Liver (tissue), 9 donors: ENCODE results near the gene PSRC1. TPM values are rescaled to one million over a fixed set of nuclear protein-coding genes. Genes with fewer than 3 reads are reported as not detected.

Source experiments
- DNase-seq: peaks from one replicate; pipeline ENCODE4 v3.0.0-alpha.2; 2017; ENCODE audit warnings: low spot score
- H3K27ac ChIP-seq, 2 donors: one replicate each; pipeline ENCODE4 v1.7.0; 2013; ENCODE audit warnings: inconsistent platforms in 2 of 2, low read length in 2 of 2, control low read depth in 1 of 2, low read depth in 1 of 2, mild to moderate bottlenecking in 1 of 2
- H3K27me3 ChIP-seq, 4 donors: one replicate each; pipeline versions ENCODE4 v1.6.1 to v1.7.0; 2013; ENCODE audit warnings: low read length in 3 of 4, inconsistent platforms in 1 of 4, mild to moderate bottlenecking in 1 of 4, moderate library complexity in 1 of 4; ENCODE audit not compliant: control insufficient read depth in 4 of 4, insufficient read depth in 4 of 4
- H3K36me3 ChIP-seq, 4 donors: one replicate each; pipeline versions ENCODE4 v1.6.1 to v1.7.0; 2013; ENCODE audit warnings: low read length in 3 of 4, mild to moderate bottlenecking in 3 of 4, low read depth in 1 of 4, moderate library complexity in 1 of 4; ENCODE audit not compliant: control insufficient read depth in 4 of 4, insufficient read depth in 3 of 4
- H3K4me1 ChIP-seq, 4 donors: one replicate each; pipeline versions ENCODE4 v1.6.1 to v1.7.0; 2013; ENCODE audit warnings: low read length in 3 of 4, mild to moderate bottlenecking in 3 of 4, moderate library complexity in 1 of 4; ENCODE audit not compliant: control insufficient read depth in 4 of 4, insufficient read depth in 4 of 4
- H3K4me3 ChIP-seq, 3 donors: one replicate each; pipeline versions ENCODE4 v1.6.1 to v1.7.0; 2013; ENCODE audit warnings: low read length in 3 of 3, control low read depth in 1 of 3, low read depth in 1 of 3, mild to moderate bottlenecking in 1 of 3
- H3K9ac ChIP-seq, 2 donors: one replicate each; pipeline ENCODE4 v1.7.0; 2013; ENCODE audit warnings: low read length in 2 of 2, mild to moderate bottlenecking in 2 of 2, moderate library complexity in 2 of 2, control low read depth in 1 of 2, low read depth in 1 of 2
- H3K9me3 ChIP-seq, 4 donors: one replicate each; pipeline versions ENCODE4 v1.6.1 to v1.7.0; 2013; ENCODE audit warnings: low read length in 3 of 4; ENCODE audit not compliant: control insufficient read depth in 4 of 4
- FOXA1 ChIP-seq: IDR thresholded peaks from 2 replicates; pipeline ENCODE4 v1.6.1; 2016; ENCODE audit warnings: antibody characterized with exemption
- FOXA2 ChIP-seq: IDR thresholded peaks from 2 replicates; pipeline ENCODE4 v1.6.1; 2016; ENCODE audit warnings: antibody characterized with exemption
- HNF4A ChIP-seq, 2 donors: conservative IDR thresholded peaks; 2 replicates each; pipeline ENCODE4 v1.6.1; 2016; ENCODE audit warnings: antibody characterized with exemption in 2 of 2, mild to moderate bottlenecking in 2 of 2
- HNF4G ChIP-seq: IDR thresholded peaks from 2 replicates; pipeline ENCODE4 v1.6.1; 2016; ENCODE audit warnings: antibody characterized with exemption
- JUND ChIP-seq, 2 donors: IDR thresholded peaks; 2 replicates each; pipeline ENCODE4 v1.6.1; 2016; ENCODE audit warnings: antibody characterized with exemption in 2 of 2
- RAD21 ChIP-seq, 2 donors: IDR thresholded peaks; 2 replicates each; pipeline ENCODE4 v1.6.1; 2016; ENCODE audit warnings: antibody characterized with exemption in 2 of 2, mild to moderate bottlenecking in 2 of 2
- RXRA ChIP-seq, 2 donors: IDR thresholded peaks; 2 replicates each; pipeline ENCODE4 v1.6.1; 2017 to 2018; ENCODE audit warnings: antibody characterized with exemption in 2 of 2, mild to moderate bottlenecking in 1 of 2
- SP1 ChIP-seq: IDR thresholded peaks from 2 replicates; pipeline ENCODE4 v1.6.1; 2018; ENCODE audit warnings: antibody characterized with exemption, mild to moderate bottlenecking
- YY1 ChIP-seq: IDR thresholded peaks from 2 replicates; pipeline ENCODE4 v1.6.1; 2016; ENCODE audit warnings: antibody characterized with exemption, mild to moderate bottlenecking
- WGBS: extraction: QIAGEN DNeasy Blood & Tissue Kit; methylation state at CpG from one replicate; pipeline ENCODE4 v1.1.7; 2013; 5-methylcytosine and 5-hydroxymethylcytosine counted together
- polyA plus RNA-seq, 2 donors: library from polyadenylated mRNA; stranded (reverse) in 1 of 2; unstranded in 1 of 2; fragments of 200-250 nt in 1 of 2; fragments of >200 nt in 1 of 2; fragmentation: Nextera tagmentation in 1 of 2; extraction: Ambion mirVana in 1 of 2; gene quantifications; one replicate each; pipeline versions ENCODE4 v1.2.1 to v1.2.3, GENCODE V29; 2013 to 2015
- total RNA-seq, 2 donors: library from RNA; depleted of rRNA; stranded (reverse); fragments of >200 nt; gene quantifications; one replicate each; pipeline ENCODE4 v1.2.3, GENCODE V29; 2014
- TF ChIP-seq, protein P1 (sequence below): fragments of 150-350 bp; IDR thresholded peaks from 2 replicates; pipeline ENCODE4 v1.5.1; 2017; ENCODE audit warnings: improper control_type of control experiment, low read depth, low read length; ENCODE audit not compliant: missing input control
- TF ChIP-seq, protein P2 (sequence below): IDR thresholded peaks from 2 replicates; pipeline ENCODE4 v1.6.1; 2016; ENCODE audit warnings: antibody characterized with exemption
- TF ChIP-seq, protein P3 (sequence below): IDR thresholded peaks from 2 replicates; pipeline ENCODE4 v1.6.1; 2016; ENCODE audit warnings: antibody characterized with exemption, mild to moderate bottlenecking
- donor health status: healthy.
- donor health status: healthy.
- donor health status: healthy.
- donor health status: healthy.
- donor health status: healthy.

PSRC1 gene
- total and polyA plus RNA-seq, 4 donors, result 0.25 to 2.6 (median 1.1) TPM

DNA sequence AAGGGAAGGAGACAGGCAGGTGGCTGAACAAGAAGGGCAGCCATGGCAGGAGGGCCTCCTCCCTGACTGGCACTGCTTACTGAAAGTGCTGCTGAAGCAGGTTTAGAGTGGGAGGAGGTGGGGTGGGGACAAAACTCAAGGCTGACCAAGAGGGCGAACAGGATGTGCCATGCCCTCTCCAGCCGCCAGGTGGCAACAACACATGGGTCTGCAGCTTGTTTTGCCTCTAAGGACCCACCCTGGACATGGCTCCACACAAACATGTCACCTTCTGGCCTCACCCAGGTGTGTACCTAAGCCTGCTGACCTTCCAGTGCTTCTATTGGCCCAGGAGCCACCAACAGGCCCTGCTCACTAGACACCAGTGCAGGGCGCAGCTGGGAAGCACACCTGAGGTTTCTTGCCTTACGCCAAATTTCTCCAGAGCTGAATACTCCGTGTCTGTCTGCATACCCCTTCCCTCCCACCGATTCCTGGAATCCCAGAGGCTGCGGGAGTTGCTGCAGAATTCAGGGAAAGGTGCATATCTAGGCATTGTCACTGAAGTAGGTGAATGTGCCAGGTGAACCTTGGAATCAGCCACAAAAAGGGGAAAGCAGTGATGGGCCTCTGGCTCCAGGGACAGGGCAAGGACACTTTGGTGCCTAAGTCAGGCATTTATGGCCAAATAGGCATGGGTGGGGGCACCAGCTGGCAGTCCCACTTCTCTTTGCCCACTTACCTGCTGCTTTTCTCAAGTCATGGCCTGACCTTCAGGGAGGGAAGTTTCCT lies 5.3 kb downstream of the PSRC1 start:
- H3K27me3 ChIP-seq, result no peaks in the 10 kb centered on the region
- no peak overlapping the region for H3K9ac ChIP-seq
- H3K36me3 ChIP-seq, result no peaks in the 10 kb centered on the region
- peak; percentile 78 to 96 for TF ChIP-seq RAD21 (IDR thresholded peaks at IDR 0.05)
- TF ChIP-seq, protein P1, sequence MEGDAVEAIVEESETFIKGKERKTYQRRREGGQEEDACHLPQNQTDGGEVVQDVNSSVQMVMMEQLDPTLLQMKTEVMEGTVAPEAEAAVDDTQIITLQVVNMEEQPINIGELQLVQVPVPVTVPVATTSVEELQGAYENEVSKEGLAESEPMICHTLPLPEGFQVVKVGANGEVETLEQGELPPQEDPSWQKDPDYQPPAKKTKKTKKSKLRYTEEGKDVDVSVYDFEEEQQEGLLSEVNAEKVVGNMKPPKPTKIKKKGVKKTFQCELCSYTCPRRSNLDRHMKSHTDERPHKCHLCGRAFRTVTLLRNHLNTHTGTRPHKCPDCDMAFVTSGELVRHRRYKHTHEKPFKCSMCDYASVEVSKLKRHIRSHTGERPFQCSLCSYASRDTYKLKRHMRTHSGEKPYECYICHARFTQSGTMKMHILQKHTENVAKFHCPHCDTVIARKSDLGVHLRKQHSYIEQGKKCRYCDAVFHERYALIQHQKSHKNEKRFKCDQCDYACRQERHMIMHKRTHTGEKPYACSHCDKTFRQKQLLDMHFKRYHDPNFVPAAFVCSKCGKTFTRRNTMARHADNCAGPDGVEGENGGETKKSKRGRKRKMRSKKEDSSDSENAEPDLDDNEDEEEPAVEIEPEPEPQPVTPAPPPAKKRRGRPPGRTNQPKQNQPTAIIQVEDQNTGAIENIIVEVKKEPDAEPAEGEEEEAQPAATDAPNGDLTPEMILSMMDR, result peak; percentile 90
- TF ChIP-seq HNF4A (conservative IDR thresholded peaks at IDR 0.05), result peak; percentile 25 to 50
- peak; percentile 34 for TF ChIP-seq HNF4G
- peak in 1 of 2 donors; percentile 28 for TF ChIP-seq RXRA (IDR thresholded peaks at IDR 0.05)
- peak; percentile 44 for TF ChIP-seq SP1
- no peak for TF ChIP-seq JUND (IDR thresholded peaks at IDR 0.05)
- no peak for TF ChIP-seq YY1
- WGBS, result 47% methylated on average over 7 of the region's 7 CpGs
- no peaks in the 10 kb centered on the region for H3K9me3 ChIP-seq
- H3K4me3 ChIP-seq, result no peak overlapping the region
- H3K27ac ChIP-seq, result peak overlapping the region; percentile 33 to 39
- DNase-seq, result peak; percentile 85
- H3K4me1 ChIP-seq, result peaks cover 4 to 48% (median 35%) of the 10 kb centered on the region in 4 donors

DNA sequence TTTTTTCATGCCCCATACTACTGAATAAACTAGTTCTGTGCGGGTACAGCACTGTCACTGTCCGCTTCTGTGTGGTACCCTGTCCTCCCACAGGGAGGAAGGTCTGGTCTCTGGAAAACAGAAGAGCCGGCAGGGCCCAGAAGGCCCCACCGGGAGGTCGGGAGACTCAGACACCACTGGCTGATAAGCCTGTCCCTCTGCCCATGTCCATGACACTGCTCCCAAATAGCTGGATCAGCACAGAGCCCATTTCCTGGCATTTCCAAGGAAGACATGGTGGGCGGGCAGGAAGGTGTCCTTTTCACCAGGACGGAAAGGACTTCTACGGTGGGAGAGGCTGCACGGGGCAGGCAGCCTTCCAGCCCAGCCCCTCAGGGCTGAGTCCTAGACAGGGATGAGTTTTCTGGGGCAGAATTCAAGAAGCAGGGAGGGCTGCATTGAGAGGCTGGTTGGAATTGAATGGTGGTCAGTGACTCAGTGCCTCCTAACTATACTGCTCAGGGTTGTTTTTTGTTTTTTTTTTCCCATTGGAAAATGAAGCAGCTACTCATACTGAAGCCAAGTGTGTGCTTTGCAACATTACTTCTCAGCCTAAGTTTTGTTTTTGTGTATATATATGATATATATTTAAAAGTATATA lies 7.1 kb downstream of the PSRC1 start:
- no peak overlapping the region for H3K9ac ChIP-seq
- H3K27ac ChIP-seq, result no peak overlapping the region
- H3K9me3 ChIP-seq, result no peaks in the 10 kb centered on the region
- WGBS, result 80% methylated on average over 9 of the region's 9 CpGs
- H3K27me3 ChIP-seq, result no peaks in the 10 kb centered on the region
- DNase-seq, result no peak
- TF ChIP-seq, protein P2, sequence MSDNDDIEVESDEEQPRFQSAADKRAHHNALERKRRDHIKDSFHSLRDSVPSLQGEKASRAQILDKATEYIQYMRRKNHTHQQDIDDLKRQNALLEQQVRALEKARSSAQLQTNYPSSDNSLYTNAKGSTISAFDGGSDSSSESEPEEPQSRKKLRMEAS, result no peak
- no peaks in the 10 kb centered on the region for H3K36me3 ChIP-seq
- peaks cover 4 to 39% (median 28%) of the 10 kb centered on the region in 4 donors for H3K4me1 ChIP-seq
- H3K4me3 ChIP-seq, result no peak overlapping the region

DNA sequence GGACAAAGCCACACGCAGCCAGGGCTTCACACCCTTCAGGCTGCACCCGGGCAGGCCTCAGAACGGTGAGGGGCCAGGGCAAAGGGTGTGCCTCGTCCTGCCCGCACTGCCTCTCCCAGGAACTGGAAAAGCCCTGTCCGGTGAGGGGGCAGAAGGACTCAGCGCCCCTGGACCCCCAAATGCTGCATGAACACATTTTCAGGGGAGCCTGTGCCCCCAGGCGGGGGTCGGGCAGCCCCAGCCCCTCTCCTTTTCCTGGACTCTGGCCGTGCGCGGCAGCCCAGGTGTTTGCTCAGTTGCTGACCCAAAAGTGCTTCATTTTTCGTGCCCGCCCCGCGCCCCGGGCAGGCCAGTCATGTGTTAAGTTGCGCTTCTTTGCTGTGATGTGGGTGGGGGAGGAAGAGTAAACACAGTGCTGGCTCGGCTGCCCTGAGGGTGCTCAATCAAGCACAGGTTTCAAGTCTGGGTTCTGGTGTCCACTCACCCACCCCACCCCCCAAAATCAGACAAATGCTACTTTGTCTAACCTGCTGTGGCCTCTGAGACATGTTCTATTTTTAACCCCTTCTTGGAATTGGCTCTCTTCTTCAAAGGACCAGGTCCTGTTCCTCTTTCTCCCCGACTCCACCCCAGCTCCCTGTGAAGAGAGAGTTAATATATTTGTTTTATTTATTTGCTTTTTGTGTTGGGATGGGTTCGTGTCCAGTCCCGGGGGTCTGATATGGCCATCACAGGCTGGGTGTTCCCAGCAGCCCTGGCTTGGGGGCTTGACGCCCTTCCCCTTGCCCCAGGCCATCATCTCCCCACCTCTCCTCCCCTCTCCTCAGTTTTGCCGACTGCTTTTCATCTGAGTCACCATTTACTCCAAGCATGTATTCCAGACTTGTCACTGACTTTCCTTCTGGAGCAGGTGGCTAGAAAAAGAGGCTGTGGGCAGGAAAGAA lies 8.1 kb downstream of the PSRC1 start:
- peak overlapping the region in 1 of 2 donors; percentile 2 for H3K9ac ChIP-seq

More for the DNA sequence above, 8.1 kb downstream of the PSRC1 start:
- H3K36me3 ChIP-seq, result no peaks in the 10 kb centered on the region
- peak; percentile 60 for DNase-seq
- H3K27me3 ChIP-seq, result no peaks in the 10 kb centered on the region
- peak; percentile 74 for TF ChIP-seq SP1
- TF ChIP-seq, protein P3, sequence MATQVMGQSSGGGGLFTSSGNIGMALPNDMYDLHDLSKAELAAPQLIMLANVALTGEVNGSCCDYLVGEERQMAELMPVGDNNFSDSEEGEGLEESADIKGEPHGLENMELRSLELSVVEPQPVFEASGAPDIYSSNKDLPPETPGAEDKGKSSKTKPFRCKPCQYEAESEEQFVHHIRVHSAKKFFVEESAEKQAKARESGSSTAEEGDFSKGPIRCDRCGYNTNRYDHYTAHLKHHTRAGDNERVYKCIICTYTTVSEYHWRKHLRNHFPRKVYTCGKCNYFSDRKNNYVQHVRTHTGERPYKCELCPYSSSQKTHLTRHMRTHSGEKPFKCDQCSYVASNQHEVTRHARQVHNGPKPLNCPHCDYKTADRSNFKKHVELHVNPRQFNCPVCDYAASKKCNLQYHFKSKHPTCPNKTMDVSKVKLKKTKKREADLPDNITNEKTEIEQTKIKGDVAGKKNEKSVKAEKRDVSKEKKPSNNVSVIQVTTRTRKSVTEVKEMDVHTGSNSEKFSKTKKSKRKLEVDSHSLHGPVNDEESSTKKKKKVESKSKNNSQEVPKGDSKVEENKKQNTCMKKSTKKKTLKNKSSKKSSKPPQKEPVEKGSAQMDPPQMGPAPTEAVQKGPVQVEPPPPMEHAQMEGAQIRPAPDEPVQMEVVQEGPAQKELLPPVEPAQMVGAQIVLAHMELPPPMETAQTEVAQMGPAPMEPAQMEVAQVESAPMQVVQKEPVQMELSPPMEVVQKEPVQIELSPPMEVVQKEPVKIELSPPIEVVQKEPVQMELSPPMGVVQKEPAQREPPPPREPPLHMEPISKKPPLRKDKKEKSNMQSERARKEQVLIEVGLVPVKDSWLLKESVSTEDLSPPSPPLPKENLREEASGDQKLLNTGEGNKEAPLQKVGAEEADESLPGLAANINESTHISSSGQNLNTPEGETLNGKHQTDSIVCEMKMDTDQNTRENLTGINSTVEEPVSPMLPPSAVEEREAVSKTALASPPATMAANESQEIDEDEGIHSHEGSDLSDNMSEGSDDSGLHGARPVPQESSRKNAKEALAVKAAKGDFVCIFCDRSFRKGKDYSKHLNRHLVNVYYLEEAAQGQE, result no peak
- peak; percentile 40 to 51 for TF ChIP-seq HNF4A (conservative IDR thresholded peaks at IDR 0.05)
- TF ChIP-seq FOXA2, result peak; percentile 91
- peak; percentile 68 for TF ChIP-seq FOXA1
- no peak for TF ChIP-seq HNF4G
- peak; percentile 24 to 32 for TF ChIP-seq RXRA (IDR thresholded peaks at IDR 0.05)
- peak in 1 of 2 donors; percentile 24 for TF ChIP-seq RAD21 (IDR thresholded peaks at IDR 0.05)
- peak overlapping the region; percentile 45 to 56 for H3K27ac ChIP-seq
- peaks cover 4 to 39% (median 28%) of the 10 kb centered on the region in 4 donors for H3K4me1 ChIP-seq
- 24% methylated on average over 24 of the region's 24 CpGs for WGBS
- H3K9me3 ChIP-seq, result no peaks in the 10 kb centered on the region
- peak overlapping the region in 2 of 3 donors; percentile 9 for H3K4me3 ChIP-seq
